GM12878 (cell line): ENCODE measurements around the gene DCTN4. TPM values are rescaled to one million over a fixed set of nuclear protein-coding genes. Genes with fewer than 3 reads are reported as not detected.

Experiments
- ATAC-seq: fragments of 200-7000 bp; cut with Tn5 transposase; 3 replicates; pipeline ENCODE4 v1.9.1; 2020; ENCODE audit warnings: mild to moderate bottlenecking, moderate library complexity
- BruUV-seq: library from RNA; stranded (reverse); fragments of 400-500 nt; replicated peaks from 2 replicates; lab custom pipeline; 2021; lab: Mats Ljungman, UMichigan
- CTCF ChIA-PET: fragments of 300-600 bp; sonication (Branson Sonifier 250); formaldehyde crosslinking; extraction: SDS; loops from one replicate; lab custom pipeline; 2021; ENCODE audit warnings: inconsistent platforms; lab: Yijun Ruan, JAX
- POLR2A ChIA-PET: fragments of 350-600 bp; formaldehyde crosslinking; extraction: SDS; loops from one replicate; lab custom pipeline; 2021; ENCODE audit warnings: inconsistent platforms; lab: Charles Lee
- RAD21 ChIA-PET: fragments of 300-600 bp; sonication (Branson Sonifier 250); formaldehyde crosslinking; loops from one replicate; lab custom pipeline; 2023; ENCODE audit warnings: antibody characterized with exemption; ENCODE audit not compliant: unreplicated experiment; lab: Charles Lee
- SMC1A ChIA-PET: fragments of 300-600 bp; sonication (Branson Sonifier 250); formaldehyde crosslinking; loops from one replicate; lab custom pipeline; 2023; ENCODE audit not compliant: unreplicated experiment, uncharacterized antibody; lab: Charles Lee
- DNase-seq: peaks from one replicate; pipeline ENCODE4 v3.0.0-alpha.2; 2011; ENCODE audit warnings: low read depth, low spot score
- FAIRE-seq: peaks from 3 replicates; lab custom pipeline; 2011; peaks lifted over from hg19 to GRCh38; lab: Jason Lieb, UNC
- H2AFZ ChIP-seq: 2 replicates; pipeline ENCODE4 v1.6.0; 2011; ENCODE audit warnings: low read depth, low read length, control low read depth; ENCODE audit not compliant: control insufficient read depth
- H3K27ac ChIP-seq: 2 replicates; pipeline ENCODE4 v1.5.1; 2011; ENCODE audit warnings: control low read depth; ENCODE audit not compliant: control insufficient read depth, insufficient read depth
- H3K27me3 ChIP-seq, 2 experiments: replicated peaks in 1 of 2; 2 replicates each; pipeline versions ENCODE4 v1.6.0 to v1.6.1; 2011; ENCODE audit warnings: low read length in 1 of 2; ENCODE audit not compliant: control insufficient read depth in 2 of 2, insufficient read depth in 2 of 2
- H3K36me3 ChIP-seq, 2 experiments: 2 replicates each; pipeline ENCODE4 v1.5.1; 2011; ENCODE audit warnings: low read length in 1 of 2; ENCODE audit not compliant: control insufficient read depth in 2 of 2, insufficient read depth in 2 of 2
- H3K4me1 ChIP-seq: 2 replicates; pipeline ENCODE4 v1.6.1; 2011; ENCODE audit warnings: mild to moderate bottlenecking, low read length, moderate library complexity, mixed read lengths; ENCODE audit not compliant: control insufficient read depth, insufficient read depth
- H3K4me2 ChIP-seq: 2 replicates; pipeline ENCODE4 v1.6.0; 2011; ENCODE audit warnings: control low read depth; ENCODE audit not compliant: control insufficient read depth, insufficient read depth
- H3K4me3 ChIP-seq: fragments of 200-600 bp; sonication (generic); 2 replicates; pipeline ENCODE4 v1.5.1; 2016
- H3K79me2 ChIP-seq: 2 replicates; pipeline ENCODE4 v1.6.0; 2011; ENCODE audit warnings: low read length; ENCODE audit not compliant: control insufficient read depth, insufficient read depth
- H3K9ac ChIP-seq: 2 replicates; pipeline ENCODE4 v1.8.0; 2011; ENCODE audit warnings: low read length, control low read depth, mixed read lengths; ENCODE audit not compliant: control insufficient read depth, insufficient read depth
- H3K9me3 ChIP-seq: replicated peaks from 3 replicates; pipeline ENCODE4 v1.5.1; 2011; ENCODE audit warnings: mild to moderate bottlenecking, low read length; ENCODE audit not compliant: control insufficient read depth, insufficient read depth
- H4K20me1 ChIP-seq: 2 replicates; pipeline ENCODE4 v1.6.0; 2011; ENCODE audit not compliant: control insufficient read depth, insufficient read depth
- KLF5 ChIP-seq: fragments of 450-650 bp; IDR thresholded peaks from 2 replicates; pipeline ENCODE4 v1.6.1; 2014; ENCODE audit warnings: mild to moderate bottlenecking; ENCODE audit not compliant: partially characterized antibody
- MEF2A ChIP-seq: IDR thresholded peaks from 2 replicates; pipeline ENCODE4 v1.6.1; 2011; ENCODE audit warnings: low read depth, mild to moderate bottlenecking, low read length, moderate library complexity; ENCODE audit not compliant: insufficient read depth
- POU2F2 ChIP-seq: IDR thresholded peaks from 3 replicates; pipeline ENCODE4 v1.6.1; 2011; ENCODE audit warnings: low read depth, mild to moderate bottlenecking, low read length, borderline replicate concordance
- ZZZ3 ChIP-seq: IDR thresholded peaks from 2 replicates; pipeline ENCODE4 v1.6.1; 2011; ENCODE audit warnings: low read depth; ENCODE audit not compliant: control insufficient read depth, insufficient read length
- WGBS: methylation state at CpG from one replicate; pipeline ENCODE4 v1.1.6; 2016; ENCODE audit warnings: low lambda C conversion rate; ENCODE audit not compliant: insufficient replicate concordance, insufficient coverage; ENCODE audit errors: missing lambda C conversion rate; 5-methylcytosine and 5-hydroxymethylcytosine counted together
- in situ Hi-C: fragments of 300-500 bp; cut with MboI; formaldehyde crosslinking; loops from 9 replicates; pipeline ENCODE4 v1.14.3; 2018; ENCODE audit warnings: mixed read lengths
- intact Hi-C: fragments of 100-400 bp; cut with micrococcal nuclease; formaldehyde crosslinking; loops from one replicate; pipeline ENCODE4 v1.14.2; 2022; ENCODE audit not compliant: unreplicated experiment
- polyA plus RNA-seq, 11 experiments: library from polyadenylated mRNA; depleted of rRNA in 4 of 11; unstranded in 6 of 11; stranded (reverse) in 5 of 11; fragments of >200 nt; fragmentation: Nextera tagmentation in 4 of 11; fragmentation: Illumina TruSeq in 1 of 11; extraction: Ambion mirVana in 4 of 11; extraction: Trizol in 1 of 11; gene quantifications; 1 replicate in 1 of 11; 2 replicates in 10 of 11; pipeline versions ENCODE4 v1.2.1 to v1.2.3, GENCODE V29; 2011 to 2016; ENCODE audit warnings: inconsistent platforms in 2 of 11, missing spikeins in 2 of 11, low read depth in 1 of 11
- total RNA-seq, 4 experiments: library from RNA; depleted of rRNA in 3 of 4; stranded (reverse); fragments of >200 nt in 3 of 4; fragmentation: Illumina TruSeq in 1 of 4; extraction: Trizol in 1 of 4; gene quantifications; 2 replicates each; pipeline versions ENCODE4 v1.2.1 to v1.2.3, GENCODE V29; 2013 to 2021
- TF ChIP-seq, protein P1 (sequence below): IDR thresholded peaks from 2 replicates; pipeline ENCODE4 v1.6.1; 2012; ENCODE audit warnings: improper control_type of control experiment, low read depth, low read length; ENCODE audit not compliant: insufficient replicate concordance
- TF ChIP-seq, protein P2 (sequence below): fragments of 450-650 bp; IDR thresholded peaks from 2 replicates; pipeline ENCODE4 v1.6.1; 2017; ENCODE audit warnings: borderline replicate concordance
- TF ChIP-seq, protein P3 (sequence below): fragments of 450-650 bp; IDR thresholded peaks from 2 replicates; pipeline ENCODE4 v1.6.1; 2016; ENCODE audit warnings: mild to moderate bottlenecking, moderate library complexity, borderline replicate concordance
- TF ChIP-seq, protein P4 (sequence below), 3 experiments: IDR thresholded peaks in 2 of 3; conservative IDR thresholded peaks in 1 of 3; 2 replicates each; pipeline ENCODE4 v1.5.1; 2011; ENCODE audit warnings: low read depth in 3 of 3, low read length in 3 of 3, mild to moderate bottlenecking in 3 of 3, control low read depth in 2 of 3, moderate library complexity in 2 of 3, inconsistent platforms in 1 of 3, mixed read lengths in 1 of 3; ENCODE audit not compliant: control insufficient read depth in 2 of 3, insufficient read depth in 1 of 3; ENCODE audit errors: extremely low read depth in 1 of 3

Gene DCTN4
- total and polyA plus RNA-seq, 10 of the 15 experiments (the other 5 are each of a cell fraction or from before 2014, with no cell fraction given): 7.6 to 27.8 (median 18.0) TPM

DNA sequence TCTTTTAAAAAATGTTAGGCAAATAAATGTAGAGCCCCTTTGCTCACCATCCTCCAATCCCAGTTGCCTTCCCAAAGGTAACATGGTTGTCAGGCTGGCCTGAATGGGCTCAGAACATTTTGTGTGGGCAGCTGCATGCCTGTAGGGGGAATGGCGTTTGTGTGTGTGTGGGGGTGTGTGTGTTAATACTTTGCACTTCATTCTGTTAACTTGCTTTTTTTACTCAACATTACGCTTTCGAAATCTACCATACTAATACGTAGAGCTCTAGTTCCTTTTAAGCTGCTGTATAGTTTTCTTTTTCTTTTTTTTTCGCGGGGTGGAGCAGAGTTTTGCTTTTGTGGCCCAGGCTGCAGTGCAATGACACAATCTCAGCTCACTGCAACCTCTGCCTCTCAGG lies 83.7 kb downstream of the DCTN4 start (continued):
- TF ChIP-seq, protein P1, sequence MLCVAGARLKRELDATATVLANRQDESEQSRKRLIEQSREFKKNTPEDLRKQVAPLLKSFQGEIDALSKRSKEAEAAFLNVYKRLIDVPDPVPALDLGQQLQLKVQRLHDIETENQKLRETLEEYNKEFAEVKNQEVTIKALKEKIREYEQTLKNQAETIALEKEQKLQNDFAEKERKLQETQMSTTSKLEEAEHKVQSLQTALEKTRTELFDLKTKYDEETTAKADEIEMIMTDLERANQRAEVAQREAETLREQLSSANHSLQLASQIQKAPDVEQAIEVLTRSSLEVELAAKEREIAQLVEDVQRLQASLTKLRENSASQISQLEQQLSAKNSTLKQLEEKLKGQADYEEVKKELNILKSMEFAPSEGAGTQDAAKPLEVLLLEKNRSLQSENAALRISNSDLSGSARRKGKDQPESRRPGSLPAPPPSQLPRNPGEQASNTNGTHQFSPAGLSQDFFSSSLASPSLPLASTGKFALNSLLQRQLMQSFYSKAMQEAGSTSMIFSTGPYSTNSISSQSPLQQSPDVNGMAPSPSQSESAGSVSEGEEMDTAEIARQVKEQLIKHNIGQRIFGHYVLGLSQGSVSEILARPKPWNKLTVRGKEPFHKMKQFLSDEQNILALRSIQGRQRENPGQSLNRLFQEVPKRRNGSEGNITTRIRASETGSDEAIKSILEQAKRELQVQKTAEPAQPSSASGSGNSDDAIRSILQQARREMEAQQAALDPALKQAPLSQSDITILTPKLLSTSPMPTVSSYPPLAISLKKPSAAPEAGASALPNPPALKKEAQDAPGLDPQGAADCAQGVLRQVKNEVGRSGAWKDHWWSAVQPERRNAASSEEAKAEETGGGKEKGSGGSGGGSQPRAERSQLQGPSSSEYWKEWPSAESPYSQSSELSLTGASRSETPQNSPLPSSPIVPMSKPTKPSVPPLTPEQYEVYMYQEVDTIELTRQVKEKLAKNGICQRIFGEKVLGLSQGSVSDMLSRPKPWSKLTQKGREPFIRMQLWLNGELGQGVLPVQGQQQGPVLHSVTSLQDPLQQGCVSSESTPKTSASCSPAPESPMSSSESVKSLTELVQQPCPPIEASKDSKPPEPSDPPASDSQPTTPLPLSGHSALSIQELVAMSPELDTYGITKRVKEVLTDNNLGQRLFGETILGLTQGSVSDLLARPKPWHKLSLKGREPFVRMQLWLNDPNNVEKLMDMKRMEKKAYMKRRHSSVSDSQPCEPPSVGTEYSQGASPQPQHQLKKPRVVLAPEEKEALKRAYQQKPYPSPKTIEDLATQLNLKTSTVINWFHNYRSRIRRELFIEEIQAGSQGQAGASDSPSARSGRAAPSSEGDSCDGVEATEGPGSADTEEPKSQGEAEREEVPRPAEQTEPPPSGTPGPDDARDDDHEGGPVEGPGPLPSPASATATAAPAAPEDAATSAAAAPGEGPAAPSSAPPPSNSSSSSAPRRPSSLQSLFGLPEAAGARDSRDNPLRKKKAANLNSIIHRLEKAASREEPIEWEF: no peak

DNA sequence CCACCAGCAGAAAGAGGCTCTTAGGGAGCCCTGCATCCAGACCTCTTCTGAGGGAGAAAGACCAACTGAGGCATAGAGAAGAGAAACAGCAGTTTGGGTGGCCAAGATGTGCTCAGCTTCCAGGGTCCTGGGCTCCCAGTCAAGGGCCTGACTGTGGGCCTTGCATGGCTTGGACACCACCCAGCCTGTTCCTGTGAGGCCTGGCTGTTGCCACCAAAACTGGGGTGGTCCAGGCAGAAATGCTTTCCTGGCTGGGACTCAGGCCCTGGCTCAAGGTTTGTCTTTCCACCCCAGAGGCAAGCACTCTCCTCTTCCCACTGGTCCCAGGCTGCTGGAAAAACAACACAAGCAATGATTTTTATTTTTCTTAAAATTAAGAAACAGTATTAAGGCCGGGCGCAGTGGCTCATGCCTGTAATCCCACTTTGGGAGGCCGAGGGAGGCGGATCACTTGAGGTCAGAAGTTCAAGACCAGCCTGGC lies 84.4 kb downstream of the DCTN4 start:
- CTCF ChIA-PET: interaction anchor here (0.6 kb wide), 1 partner anchor 292 kb away, joined by 3 read pairs; no protein-coding TSS in a partner anchor
- TF ChIP-seq, protein P2, sequence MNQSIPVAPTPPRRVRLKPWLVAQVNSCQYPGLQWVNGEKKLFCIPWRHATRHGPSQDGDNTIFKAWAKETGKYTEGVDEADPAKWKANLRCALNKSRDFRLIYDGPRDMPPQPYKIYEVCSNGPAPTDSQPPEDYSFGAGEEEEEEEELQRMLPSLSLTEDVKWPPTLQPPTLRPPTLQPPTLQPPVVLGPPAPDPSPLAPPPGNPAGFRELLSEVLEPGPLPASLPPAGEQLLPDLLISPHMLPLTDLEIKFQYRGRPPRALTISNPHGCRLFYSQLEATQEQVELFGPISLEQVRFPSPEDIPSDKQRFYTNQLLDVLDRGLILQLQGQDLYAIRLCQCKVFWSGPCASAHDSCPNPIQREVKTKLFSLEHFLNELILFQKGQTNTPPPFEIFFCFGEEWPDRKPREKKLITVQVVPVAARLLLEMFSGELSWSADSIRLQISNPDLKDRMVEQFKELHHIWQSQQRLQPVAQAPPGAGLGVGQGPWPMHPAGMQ: no peak
- TF ChIP-seq KLF5 (no peak), ZZZ3 (no peak), POU2F2 (no peak), MEF2A (no peak)
- TF ChIP-seq, protein P3, sequence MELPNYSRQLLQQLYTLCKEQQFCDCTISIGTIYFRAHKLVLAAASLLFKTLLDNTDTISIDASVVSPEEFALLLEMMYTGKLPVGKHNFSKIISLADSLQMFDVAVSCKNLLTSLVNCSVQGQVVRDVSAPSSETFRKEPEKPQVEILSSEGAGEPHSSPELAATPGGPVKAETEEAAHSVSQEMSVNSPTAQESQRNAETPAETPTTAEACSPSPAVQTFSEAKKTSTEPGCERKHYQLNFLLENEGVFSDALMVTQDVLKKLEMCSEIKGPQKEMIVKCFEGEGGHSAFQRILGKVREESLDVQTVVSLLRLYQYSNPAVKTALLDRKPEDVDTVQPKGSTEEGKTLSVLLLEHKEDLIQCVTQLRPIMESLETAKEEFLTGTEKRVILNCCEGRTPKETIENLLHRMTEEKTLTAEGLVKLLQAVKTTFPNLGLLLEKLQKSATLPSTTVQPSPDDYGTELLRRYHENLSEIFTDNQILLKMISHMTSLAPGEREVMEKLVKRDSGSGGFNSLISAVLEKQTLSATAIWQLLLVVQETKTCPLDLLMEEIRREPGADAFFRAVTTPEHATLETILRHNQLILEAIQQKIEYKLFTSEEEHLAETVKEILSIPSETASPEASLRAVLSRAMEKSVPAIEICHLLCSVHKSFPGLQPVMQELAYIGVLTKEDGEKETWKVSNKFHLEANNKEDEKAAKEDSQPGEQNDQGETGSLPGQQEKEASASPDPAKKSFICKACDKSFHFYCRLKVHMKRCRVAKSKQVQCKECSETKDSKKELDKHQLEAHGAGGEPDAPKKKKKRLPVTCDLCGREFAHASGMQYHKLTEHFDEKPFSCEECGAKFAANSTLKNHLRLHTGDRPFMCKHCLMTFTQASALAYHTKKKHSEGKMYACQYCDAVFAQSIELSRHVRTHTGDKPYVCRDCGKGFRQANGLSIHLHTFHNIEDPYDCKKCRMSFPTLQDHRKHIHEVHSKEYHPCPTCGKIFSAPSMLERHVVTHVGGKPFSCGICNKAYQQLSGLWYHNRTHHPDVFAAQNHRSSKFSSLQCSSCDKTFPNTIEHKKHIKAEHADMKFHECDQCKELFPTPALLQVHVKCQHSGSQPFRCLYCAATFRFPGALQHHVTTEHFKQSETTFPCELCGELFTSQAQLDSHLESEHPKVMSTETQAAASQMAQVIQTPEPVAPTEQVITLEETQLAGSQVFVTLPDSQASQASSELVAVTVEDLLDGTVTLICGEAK: no peak
- TF ChIP-seq, protein P4, sequence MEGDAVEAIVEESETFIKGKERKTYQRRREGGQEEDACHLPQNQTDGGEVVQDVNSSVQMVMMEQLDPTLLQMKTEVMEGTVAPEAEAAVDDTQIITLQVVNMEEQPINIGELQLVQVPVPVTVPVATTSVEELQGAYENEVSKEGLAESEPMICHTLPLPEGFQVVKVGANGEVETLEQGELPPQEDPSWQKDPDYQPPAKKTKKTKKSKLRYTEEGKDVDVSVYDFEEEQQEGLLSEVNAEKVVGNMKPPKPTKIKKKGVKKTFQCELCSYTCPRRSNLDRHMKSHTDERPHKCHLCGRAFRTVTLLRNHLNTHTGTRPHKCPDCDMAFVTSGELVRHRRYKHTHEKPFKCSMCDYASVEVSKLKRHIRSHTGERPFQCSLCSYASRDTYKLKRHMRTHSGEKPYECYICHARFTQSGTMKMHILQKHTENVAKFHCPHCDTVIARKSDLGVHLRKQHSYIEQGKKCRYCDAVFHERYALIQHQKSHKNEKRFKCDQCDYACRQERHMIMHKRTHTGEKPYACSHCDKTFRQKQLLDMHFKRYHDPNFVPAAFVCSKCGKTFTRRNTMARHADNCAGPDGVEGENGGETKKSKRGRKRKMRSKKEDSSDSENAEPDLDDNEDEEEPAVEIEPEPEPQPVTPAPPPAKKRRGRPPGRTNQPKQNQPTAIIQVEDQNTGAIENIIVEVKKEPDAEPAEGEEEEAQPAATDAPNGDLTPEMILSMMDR (IDR thresholded peaks at IDR 0.05 in 2 of 3, conservative IDR thresholded peaks at IDR 0.05 in 1 of 3; ENCODE audit: control insufficient read depth in 2 of 3, extremely low read depth in 1 of 3, insufficient read depth in 1 of 3, low read depth in 3 of 3, low read length in 3 of 3): no peak

More for the DNA sequence above, 84.4 kb downstream of the DCTN4 start:
- ATAC-seq (no peak), FAIRE-seq (no peak), DNase-seq (no peak)
- Histone ChIP-seq H3K4me1 (no peaks in the 10 kb centered on the region), H3K9ac (no peak overlapping the region), H3K27ac (no peak overlapping the region), H3K4me2 (no peak overlapping the region), H3K27me3 (peaks cover 2 to 19% of the 10 kb centered on the region in 2 experiments; a peak in 2 of 4 replicates), H3K9me3 (no peaks in the 10 kb centered on the region), H3K36me3 (no peaks in the 10 kb centered on the region), H4K20me1 (no peaks in the 10 kb centered on the region), H3K79me2 (no peaks in the 10 kb centered on the region), H2AFZ (no peak overlapping the region), H3K4me3 (no peak overlapping the region)
- in situ Hi-C loops: no loop called here
- ChIA-PET POLR2A (no interaction called here), SMC1A (no interaction called here), RAD21 (no interaction called here)
- BruUV-seq: no TSS peak
- 20% methylated on average over 4 of the region's 4 CpGs for WGBS
- intact Hi-C loops: no loop called here
